ENCODE results near the gene NBEA.

The NBEA gene

DNA sequence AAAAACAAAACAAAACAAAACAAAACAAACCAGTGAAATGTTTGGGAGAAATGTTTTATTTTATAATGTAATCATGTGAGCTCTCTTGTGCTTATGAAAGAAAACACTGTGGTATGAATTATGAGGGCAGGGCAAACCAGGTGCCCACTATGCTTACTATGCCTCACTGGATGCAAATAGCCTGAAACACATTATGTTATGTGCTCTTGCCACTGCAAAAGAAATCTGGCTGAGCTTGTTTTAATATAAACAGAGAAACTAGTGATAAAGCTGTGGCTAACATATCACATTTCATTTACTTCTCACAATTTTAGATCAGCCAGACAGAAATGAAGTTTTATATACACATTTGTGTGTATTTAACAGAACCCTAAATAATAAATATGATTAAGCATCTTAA lies 8.7 kb upstream of the NBEA start:
- Histone ChIP-seq H3K4me3 (ENCODE audit: insufficient read depth in 1 of 2, low read depth in 1 of 2, low read length in 2 of 2) (no peak overlapping the region), H3K27me3 (ENCODE audit: control insufficient read depth in 1 of 2, insufficient read depth in 1 of 2, low read length in 2 of 2) (peaks cover 0 to 2% of the 10 kb centered on the region in 2 experiments), H3K36me3 (ENCODE audit: control insufficient read depth in 1 of 2, insufficient read depth in 2 of 2, low read depth in 1 of 2, low read length in 2 of 2) (no peaks in the 10 kb centered on the region), H3K23ac (ENCODE audit: low read length in 2 of 2) (no peak overlapping the region), H3K9me3 (ENCODE audit: control insufficient read depth, low read length) (no peaks in the 10 kb centered on the region), H3K4me2 (ENCODE audit: low read length, poor library complexity, severe bottlenecking) (no peak overlapping the region), H3K79me1 (replicated peaks; ENCODE audit: low read length, poor library complexity, severe bottlenecking) (no peaks in the 10 kb centered on the region), H3K4me1 (ENCODE audit: control insufficient read depth, insufficient read depth, low read depth, low read length) (no peaks in the 10 kb centered on the region), H4K91ac (ENCODE audit: low read length) (no peak overlapping the region), H2BK5ac (ENCODE audit: low read depth, low read length, poor library complexity, severe bottlenecking) (no peak overlapping the region), H3K4ac (ENCODE audit: low read depth in 1 of 2, low read length in 2 of 2) (no peak overlapping the region), H2BK15ac (ENCODE audit: low read depth, poor library complexity, severe bottlenecking) (no peak overlapping the region), H2BK120ac (ENCODE audit: low read depth, low read length) (no peak overlapping the region), H2AFZ (ENCODE audit: low read depth, low read length) (no peak overlapping the region), H3K9ac (ENCODE audit: low read length) (no peak overlapping the region), H3K18ac (ENCODE audit: low read depth in 1 of 2, low read length in 2 of 2) (no peak overlapping the region), H3K27ac (ENCODE audit: low read length, poor library complexity, severe bottlenecking) (no peak overlapping the region), H2AK5ac (ENCODE audit: low read length, severe bottlenecking) (no peak overlapping the region), H2BK12ac (ENCODE audit: low read length in 2 of 2) (no peak overlapping the region), H3K14ac (ENCODE audit: low read length in 2 of 2) (no peak overlapping the region), H4K8ac (ENCODE audit: low read length) (no peak overlapping the region)
- no peak for DNase-seq

DNA sequence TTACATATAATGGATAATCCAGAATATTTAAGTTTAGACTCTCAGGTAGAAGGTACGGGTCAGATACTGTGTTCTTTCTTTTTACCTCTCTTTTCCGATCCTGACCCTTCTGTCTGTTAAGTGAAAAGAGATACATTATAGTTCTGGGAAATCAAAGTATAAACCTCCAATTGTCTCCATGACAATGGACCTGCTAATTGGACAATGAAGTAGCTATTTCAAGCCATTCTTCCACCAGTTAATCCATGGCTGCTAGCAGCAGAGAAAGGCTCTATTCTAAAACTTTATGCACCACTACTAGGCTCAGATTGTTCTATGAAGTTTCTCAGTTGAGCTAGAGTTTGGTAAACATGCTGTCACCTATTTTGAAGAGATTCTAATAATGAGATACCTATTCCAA lies 8.3 kb upstream of the NBEA start:
- H3K9me3 ChIP-seq (ENCODE audit: control insufficient read depth, low read length), result no peaks in the 10 kb centered on the region
- H3K4ac ChIP-seq (ENCODE audit: low read depth in 1 of 2, low read length in 2 of 2), result no peak overlapping the region
- H4K8ac ChIP-seq (ENCODE audit: low read length), result no peak overlapping the region
- WGBS, result 80% methylated on average over 1 of the region's 2 CpGs
- H2AFZ ChIP-seq (ENCODE audit: low read depth, low read length), result no peak overlapping the region
- no peak overlapping the region for H2BK15ac ChIP-seq (ENCODE audit: low read depth, poor library complexity, severe bottlenecking)
- no peak overlapping the region for H2AK5ac ChIP-seq (ENCODE audit: low read length, severe bottlenecking)
- H3K4me3 ChIP-seq (ENCODE audit: insufficient read depth in 1 of 2, low read depth in 1 of 2, low read length in 2 of 2), result no peak overlapping the region
- no peak overlapping the region for H2BK5ac ChIP-seq (ENCODE audit: low read depth, low read length, poor library complexity, severe bottlenecking)
- H3K18ac ChIP-seq (ENCODE audit: low read depth in 1 of 2, low read length in 2 of 2), result no peak overlapping the region
- no peak overlapping the region for H3K14ac ChIP-seq (ENCODE audit: low read length in 2 of 2)
- no peak for DNase-seq
- no peaks in the 10 kb centered on the region for H3K4me1 ChIP-seq (ENCODE audit: control insufficient read depth, insufficient read depth, low read depth, low read length)
- no peaks in the 10 kb centered on the region for H3K36me3 ChIP-seq (ENCODE audit: control insufficient read depth in 1 of 2, insufficient read depth in 2 of 2, low read depth in 1 of 2, low read length in 2 of 2)
- H2BK12ac ChIP-seq (ENCODE audit: low read length in 2 of 2), result no peak overlapping the region
- no peak overlapping the region for H3K9ac ChIP-seq (ENCODE audit: low read length)
- H3K4me2 ChIP-seq (ENCODE audit: low read length, poor library complexity, severe bottlenecking), result no peak overlapping the region
- H3K27me3 ChIP-seq (ENCODE audit: control insufficient read depth in 1 of 2, insufficient read depth in 1 of 2, low read length in 2 of 2), result peaks cover 0 to 2% of the 10 kb centered on the region in 2 experiments
- no peak overlapping the region for H3K27ac ChIP-seq (ENCODE audit: low read length, poor library complexity, severe bottlenecking)
- H3K79me1 ChIP-seq (replicated peaks; ENCODE audit: low read length, poor library complexity, severe bottlenecking), result no peaks in the 10 kb centered on the region
- no peak overlapping the region for H2BK120ac ChIP-seq (ENCODE audit: low read depth, low read length)
- no peak overlapping the region for H4K91ac ChIP-seq (ENCODE audit: low read length)
- no peak overlapping the region for H3K23ac ChIP-seq (ENCODE audit: low read length in 2 of 2)

DNA sequence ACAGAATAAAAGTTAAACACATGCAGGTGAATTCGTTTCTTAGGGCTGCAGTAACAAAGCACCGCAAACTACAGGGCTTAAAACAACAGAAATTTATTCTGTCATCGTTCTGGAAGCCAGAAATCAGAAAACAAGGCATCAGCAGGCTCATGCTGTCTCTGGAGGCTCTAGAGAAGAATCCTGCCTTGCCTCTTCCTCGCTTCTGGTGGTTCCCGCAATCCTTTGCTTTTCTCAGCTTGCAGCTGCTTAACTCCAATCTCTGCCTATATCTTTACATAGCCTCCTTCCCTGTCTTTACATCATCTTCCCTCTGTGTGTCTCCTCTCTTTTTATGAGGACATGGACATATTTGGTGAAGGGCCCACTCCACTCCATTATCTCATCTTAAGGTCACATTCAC lies 6.2 kb upstream of the NBEA start:
- H2BK12ac ChIP-seq (ENCODE audit: low read length in 2 of 2), result no peak overlapping the region
- no peak overlapping the region for H3K9ac ChIP-seq (ENCODE audit: low read length)
- no peaks in the 10 kb centered on the region for H3K36me3 ChIP-seq (ENCODE audit: control insufficient read depth in 1 of 2, insufficient read depth in 2 of 2, low read depth in 1 of 2, low read length in 2 of 2)
- no peak overlapping the region for H3K4me3 ChIP-seq (ENCODE audit: insufficient read depth in 1 of 2, low read depth in 1 of 2, low read length in 2 of 2)
- 67% methylated on average over 5 of the region's 5 CpGs for WGBS
- DNase-seq, result no peak
- no peak overlapping the region for H3K27ac ChIP-seq (ENCODE audit: low read length, poor library complexity, severe bottlenecking)
- no peak overlapping the region for H3K18ac ChIP-seq (ENCODE audit: low read depth in 1 of 2, low read length in 2 of 2)
- no peaks in the 10 kb centered on the region for H3K9me3 ChIP-seq (ENCODE audit: control insufficient read depth, low read length)
- no peak overlapping the region for H3K4me2 ChIP-seq (ENCODE audit: low read length, poor library complexity, severe bottlenecking)
- no peak overlapping the region for H2BK120ac ChIP-seq (ENCODE audit: low read depth, low read length)
- H3K4ac ChIP-seq (ENCODE audit: low read depth in 1 of 2, low read length in 2 of 2), result no peak overlapping the region
- H3K79me1 ChIP-seq (replicated peaks; ENCODE audit: low read length, poor library complexity, severe bottlenecking), result no peaks in the 10 kb centered on the region
- no peak overlapping the region for H3K23ac ChIP-seq (ENCODE audit: low read length in 2 of 2)
- H4K8ac ChIP-seq (ENCODE audit: low read length), result no peak overlapping the region
- no peak overlapping the region for H2BK15ac ChIP-seq (ENCODE audit: low read depth, poor library complexity, severe bottlenecking)
- H2AFZ ChIP-seq (ENCODE audit: low read depth, low read length), result no peak overlapping the region
- no peak overlapping the region for H4K91ac ChIP-seq (ENCODE audit: low read length)
- no peaks in the 10 kb centered on the region for H3K4me1 ChIP-seq (ENCODE audit: control insufficient read depth, insufficient read depth, low read depth, low read length)
- peaks cover 0 to 11% of the 10 kb centered on the region in 2 experiments for H3K27me3 ChIP-seq (ENCODE audit: control insufficient read depth in 1 of 2, insufficient read depth in 1 of 2, low read length in 2 of 2)
- H2AK5ac ChIP-seq (ENCODE audit: low read length, severe bottlenecking), result no peak overlapping the region
- no peak overlapping the region for H3K14ac ChIP-seq (ENCODE audit: low read length in 2 of 2)
- H2BK5ac ChIP-seq (ENCODE audit: low read depth, low read length, poor library complexity, severe bottlenecking), result no peak overlapping the region

DNA sequence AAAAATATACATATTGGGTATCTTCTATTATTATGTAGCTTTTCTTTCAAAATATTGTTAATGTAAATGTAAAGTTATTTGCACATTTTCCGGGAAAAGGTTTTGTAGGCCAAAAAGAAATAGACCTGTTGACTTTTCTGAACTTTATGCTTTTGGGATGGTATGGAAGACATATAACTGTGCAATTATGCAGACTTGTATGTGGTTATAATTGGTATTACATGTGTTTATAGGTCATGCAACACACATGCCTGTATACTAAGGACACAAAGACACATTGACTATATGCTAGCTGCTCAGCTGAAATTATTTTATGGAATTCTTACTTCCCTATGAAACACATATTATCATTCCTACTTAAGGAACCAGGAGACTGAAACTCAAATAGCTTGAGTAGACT lies 2.3 kb upstream of the NBEA start:
- Histone ChIP-seq H3K14ac (ENCODE audit: low read length in 2 of 2) (no peak overlapping the region), H3K4ac (ENCODE audit: low read depth in 1 of 2, low read length in 2 of 2) (no peak overlapping the region), H2BK15ac (ENCODE audit: low read depth, poor library complexity, severe bottlenecking) (no peak overlapping the region), H3K27me3 (ENCODE audit: control insufficient read depth in 1 of 2, insufficient read depth in 1 of 2, low read length in 2 of 2) (peaks cover 0 to 21% of the 10 kb centered on the region in 2 experiments), H4K8ac (ENCODE audit: low read length) (no peak overlapping the region), H2BK5ac (ENCODE audit: low read depth, low read length, poor library complexity, severe bottlenecking) (no peak overlapping the region), H3K4me1 (ENCODE audit: control insufficient read depth, insufficient read depth, low read depth, low read length) (peaks cover 2% of the 10 kb centered on the region), H3K4me3 (ENCODE audit: insufficient read depth in 1 of 2, low read depth in 1 of 2, low read length in 2 of 2) (no peak overlapping the region), H3K4me2 (ENCODE audit: low read length, poor library complexity, severe bottlenecking) (no peak overlapping the region), H3K23ac (ENCODE audit: low read length in 2 of 2) (no peak overlapping the region), H3K79me1 (replicated peaks; ENCODE audit: low read length, poor library complexity, severe bottlenecking) (peaks cover 4% of the 10 kb centered on the region), H2AFZ (ENCODE audit: low read depth, low read length) (no peak overlapping the region), H2BK120ac (ENCODE audit: low read depth, low read length) (no peak overlapping the region), H3K9me3 (ENCODE audit: control insufficient read depth, low read length) (no peaks in the 10 kb centered on the region), H3K27ac (ENCODE audit: low read length, poor library complexity, severe bottlenecking) (no peak overlapping the region), H2BK12ac (ENCODE audit: low read length in 2 of 2) (no peak overlapping the region), H3K18ac (ENCODE audit: low read depth in 1 of 2, low read length in 2 of 2) (no peak overlapping the region), H3K36me3 (ENCODE audit: control insufficient read depth in 1 of 2, insufficient read depth in 2 of 2, low read depth in 1 of 2, low read length in 2 of 2) (no peaks in the 10 kb centered on the region), H3K9ac (ENCODE audit: low read length) (no peak overlapping the region), H2AK5ac (ENCODE audit: low read length, severe bottlenecking) (no peak overlapping the region), H4K91ac (ENCODE audit: low read length) (no peak overlapping the region)
- DNase-seq, result no peak
- 100% methylated on average over 1 of the region's 1 CpG for WGBS

Measured in mesenchymal stem cell (in vitro differentiated cells and primary cell).